Stomach (tissue), 9 donors: ENCODE measurements around the gene RTBDN. TPM values are rescaled to one million over a fixed set of nuclear protein-coding genes. Genes with fewer than 3 reads are reported as not detected.

Experiments used
- DNase-seq, 2 donors: peaks; one replicate each; pipeline versions ENCODE4 v3.0.0 to v3.0.0-alpha.2; 2013 to 2019
- H3K27ac ChIP-seq, 5 donors: fragments of 200-600 bp in 4 of 5; sonication (generic) in 4 of 5; one replicate each; pipeline ENCODE4 v1.5.1; 2013 to 2019; ENCODE audit warnings: mild to moderate bottlenecking in 1 of 5, moderate library complexity in 1 of 5
- H3K27me3 ChIP-seq, 3 donors: fragments of 200-600 bp; sonication (generic); one replicate each; pipeline ENCODE4 v1.5.1; 2017 to 2019; ENCODE audit warnings: mixed run types in 1 of 3
- H3K36me3 ChIP-seq, 4 donors: fragments of 200-600 bp; sonication (generic); 1 replicate in 3 of 4; 2 replicates in 1 of 4; pipeline ENCODE4 v1.5.1; 2016 to 2019
- H3K4me1 ChIP-seq, 4 donors: fragments of 200-600 bp; sonication (generic); one replicate each; pipeline ENCODE4 v1.5.1; 2016 to 2019
- H3K4me3 ChIP-seq, 4 donors: fragments of 200-600 bp; sonication (generic) in 3 of 4; one replicate each; pipeline ENCODE4 v1.5.1; 2016 to 2019; ENCODE audit warnings: mild to moderate bottlenecking in 1 of 4
- H3K9me3 ChIP-seq, 4 donors: fragments of 200-600 bp; sonication (generic); one replicate each; pipeline ENCODE4 v1.5.1; 2016 to 2019
- CTCF ChIP-seq, 7 experiments: fragments of 450-650 bp in 4 of 7; fragments of 200-600 bp in 3 of 7; sonication (generic) in 3 of 7; IDR thresholded peaks; one replicate each; pipeline ENCODE4 v1.5.1; 2016 to 2019; ENCODE audit warnings: antibody characterized with exemption in 7 of 7, control low read depth in 2 of 7, mild to moderate bottlenecking in 1 of 7
- POLR2A ChIP-seq, 4 donors: fragments of 450-650 bp; IDR thresholded peaks; one replicate each; pipeline ENCODE4 v1.6.1; 2016; ENCODE audit warnings: antibody characterized with exemption in 4 of 4, control low read depth in 2 of 4, mild to moderate bottlenecking in 1 of 4, moderate library complexity in 1 of 4
- POLR2AphosphoS5 ChIP-seq, 3 donors: sonication (generic); formaldehyde crosslinking; IDR thresholded peaks; one replicate each; pipeline ENCODE4 v1.6.1; 2016; ENCODE audit warnings: antibody characterized with exemption in 3 of 3
- WGBS, 5 donors: extraction: QIAGEN DNeasy Blood & Tissue Kit in 3 of 5; methylation state at CpG; one replicate each; pipeline versions ENCODE4 v1.1.5 to v1.1.7; 2013 to 2018; 5-methylcytosine and 5-hydroxymethylcytosine counted together
- intact Hi-C: fragments of 100-400 bp; cut with DNase I; formaldehyde crosslinking; loops from one replicate; pipeline ENCODE4 v1.15.1; 2023; ENCODE audit warnings: low total_unique reads
- polyA plus RNA-seq, 3 donors: library from polyadenylated mRNA; stranded (reverse); fragments of 200-250 nt; gene quantifications; one replicate each; pipeline ENCODE4 v1.2.3, GENCODE V29; 2013
- small RNA-seq, 4 donors: library from RNA; depleted of rRNA; stranded (forward); fragments of <200 nt; gene quantifications; one replicate each; pipeline ENCODE3, GENCODE V24; 2016
- total RNA-seq, 5 donors: library from RNA; depleted of rRNA; stranded (reverse); fragments of >200 nt; gene quantifications; one replicate each; pipeline versions ENCODE4 v1.1.0 to v1.2.3, GENCODE V29; 2014 to 2016
- donor health status: healthy with polysubstance abuse.
- donor health status: Bipolar disorder and iron deficiency.
- donor health status: healthy.

The RTBDN gene
- total and polyA plus RNA-seq, 8 donors, result 0.53 TPM; not detected in 7

- H3K4me1 ChIP-seq, result peaks cover 20 to 75% (median 57%) of the 10 kb centered on the region in 4 donors
Measured at GRCh38 chr19:12777217-12778016, 57.0 kb downstream of the RTBDN start.

More at GRCh38 chr19:12777217-12778016, 57.0 kb downstream of the RTBDN start:
- Histone ChIP-seq H3K27me3 (no peaks in the 10 kb centered on the region), H3K4me3 (peak overlapping the region; percentile 57 to 68 (median 66)), H3K27ac (peak overlapping the region; percentile 95 to 100 (median 96)), H3K36me3 (peaks cover 0 to 5% (median 0%) of the 10 kb centered on the region in 4 donors), H3K9me3 (no peaks in the 10 kb centered on the region)
- 5 to 8% (median 7%) methylated on average over 43 of the region's 43 CpGs for WGBS, 5 donors
- intact Hi-C loops, result no loop called here
- TF ChIP-seq POLR2A (IDR thresholded peaks at IDR 0.05) (no peak), CTCF (IDR thresholded peaks at IDR 0.05) (peak in 5 of 7 experiments; percentile 88 to 97 (median 96)), POLR2AphosphoS5 (IDR thresholded peaks at IDR 0.05) (peak in 2 of 3 donors; percentile 52 to 83)
- DNase-seq, result peak; percentile 81 to 93

Small RNAs within 50 kb of the gene (small RNA-seq; reads per million reads assigned to genes)
- gene MIR5684 (0 to 0.46 (median 0.05) reads per million in 4 donors), gene MIR6794 (0 reads per million in 4 donors)

Other genes starting within 250 kb of the RTBDN start
- gene ZNF490, start 223.8 kb downstream of the RTBDN start, total RNA-seq, result 1 to 10 TPM in 4 of 5 donors, not detected in 1; 4.1 to 7.5 (median 5.6) TPM
- gene ZNF490, start 223.8 kb downstream of the RTBDN start, polyA plus RNA-seq, result under 1 TPM in 2 of 3 donors, not detected in 1; 0.25 to 0.44 TPM
- gene ZNF791, start 223.7 kb downstream of the RTBDN start, total RNA-seq, result 10 to 100 TPM; 14.0 to 33.0 (median 25.8) TPM
- gene ZNF791, start 223.7 kb downstream of the RTBDN start, polyA plus RNA-seq, result 1 to 10 TPM; 4.7 to 7.2 (median 5.3) TPM
- gene MAN2B1, start 167.8 kb downstream of the RTBDN start, total RNA-seq, result 100 to 1,000 TPM in 4 of 5 donors, 10 to 100 TPM in 1; 41.7 to 429 (median 117) TPM
- gene MAN2B1, start 167.8 kb downstream of the RTBDN start, polyA plus RNA-seq, result 10 to 100 TPM; 20.6 to 59.0 (median 42.1) TPM
- gene WDR83, start 167.8 kb downstream of the RTBDN start, total RNA-seq, result 10 to 100 TPM in 1 of 5 donors, 1 to 10 TPM in 4; 1.4 to 12.9 (median 9.6) TPM
- gene WDR83, start 167.8 kb downstream of the RTBDN start, polyA plus RNA-seq, result 10 to 100 TPM; 20.6 to 33.4 (median 32.7) TPM
- gene DHPS, start 152.7 kb downstream of the RTBDN start, total RNA-seq, result 100 to 1,000 TPM in 2 of 5 donors, 10 to 100 TPM in 3; 51.7 to 287 (median 82.6) TPM
- gene DHPS, start 152.7 kb downstream of the RTBDN start, polyA plus RNA-seq, result 10 to 100 TPM; 65.1 to 76.0 (median 75.0) TPM
- not detected for gene GNG14, start 146.6 kb downstream of the RTBDN start, total RNA-seq
- gene GNG14, start 146.6 kb downstream of the RTBDN start, polyA plus RNA-seq, result not detected
- gene FBXW9, start 137.9 kb downstream of the RTBDN start, total RNA-seq, result 10 to 100 TPM in 1 of 5 donors, 1 to 10 TPM in 3, under 1 TPM in 1; 0.29 to 10.9 (median 2.7) TPM
- 1 to 10 TPM; 4.6 to 9.8 (median 5.8) TPM for gene FBXW9, start 137.9 kb downstream of the RTBDN start, polyA plus RNA-seq
- gene TNPO2, start 110.6 kb downstream of the RTBDN start, total RNA-seq, result 100 to 1,000 TPM in 1 of 5 donors, 10 to 100 TPM in 4; 20.6 to 143 (median 59.8) TPM
- gene TNPO2, start 110.6 kb downstream of the RTBDN start, polyA plus RNA-seq, result 10 to 100 TPM; 13.7 to 18.5 (median 17.2) TPM
- 100 to 1,000 TPM; 104 to 687 (median 176) TPM for gene TRIR, start 99.9 kb downstream of the RTBDN start, total RNA-seq
- gene TRIR, start 99.9 kb downstream of the RTBDN start, polyA plus RNA-seq, result 100 to 1,000 TPM; 341 to 367 (median 348) TPM
- 10 to 100 TPM in 3 of 5 donors, 1 to 10 TPM in 1, under 1 TPM in 1; 0.89 to 27.2 (median 15.5) TPM for gene GET3, start 97.1 kb downstream of the RTBDN start, total RNA-seq
- 10 to 100 TPM; 55.1 to 90.4 (median 75.5) TPM for gene GET3, start 97.1 kb downstream of the RTBDN start, polyA plus RNA-seq
- gene BEST2, start 82.8 kb downstream of the RTBDN start, total RNA-seq, result 100 to 1,000 TPM in 1 of 5 donors, not detected in 4; 165 TPM
- under 1 TPM in 1 of 3 donors, not detected in 2; 0.08 TPM for gene BEST2, start 82.8 kb downstream of the RTBDN start, polyA plus RNA-seq
- gene HOOK2, start 59.0 kb downstream of the RTBDN start, total RNA-seq, result 100 to 1,000 TPM in 3 of 5 donors, 10 to 100 TPM in 2; 33.0 to 797 (median 303) TPM
- 10 to 100 TPM; 30.1 to 74.1 (median 66.7) TPM for gene HOOK2, start 59.0 kb downstream of the RTBDN start, polyA plus RNA-seq
- 100 to 1,000 TPM; 178 to 625 (median 336) TPM for gene JUNB, start 43.1 kb downstream of the RTBDN start, total RNA-seq
- 100 to 1,000 TPM; 128 to 152 (median 136) TPM for gene JUNB, start 43.1 kb downstream of the RTBDN start, polyA plus RNA-seq
- gene PRDX2, start 32.8 kb downstream of the RTBDN start, total RNA-seq, result 100 to 1,000 TPM; 118 to 284 (median 129) TPM
- 100 to 1,000 TPM; 213 to 257 (median 240) TPM for gene PRDX2, start 32.8 kb downstream of the RTBDN start, polyA plus RNA-seq
- gene THSD8, start 32.5 kb downstream of the RTBDN start, total RNA-seq, result not detected
- gene THSD8, start 32.5 kb downstream of the RTBDN start, polyA plus RNA-seq, result 1 to 10 TPM; 2.9 to 8.3 (median 5.1) TPM
- 10 to 100 TPM in 2 of 5 donors, 1 to 10 TPM in 2, under 1 TPM in 1; 0.45 to 36.2 (median 6.2) TPM for gene RNASEH2A, start 28.0 kb downstream of the RTBDN start, total RNA-seq
- 10 to 100 TPM in 1 of 3 donors, 1 to 10 TPM in 2; 5.4 to 10.6 (median 6.4) TPM for gene RNASEH2A, start 28.0 kb downstream of the RTBDN start, polyA plus RNA-seq
- 10 to 100 TPM in 1 of 5 donors, 1 to 10 TPM in 3, not detected in 1; 1.3 to 33.9 (median 5.9) TPM for gene MAST1, start 3.9 kb upstream of the RTBDN start, total RNA-seq
- gene MAST1, start 3.9 kb upstream of the RTBDN start, polyA plus RNA-seq, result 1 to 10 TPM in 1 of 3 donors, under 1 TPM in 2; 0.43 to 1.1 (median 0.56) TPM
- gene DNASE2, start 46.9 kb upstream of the RTBDN start, total RNA-seq, result 10 to 100 TPM; 11.9 to 53.1 (median 30.4) TPM
- 10 to 100 TPM in 2 of 3 donors, 1 to 10 TPM in 1; 9.0 to 26.2 (median 20.3) TPM for gene DNASE2, start 46.9 kb upstream of the RTBDN start, polyA plus RNA-seq
- under 1 TPM in 1 of 5 donors, not detected in 4; 0.18 TPM for gene KLF1, start 52.6 kb upstream of the RTBDN start, total RNA-seq
- gene KLF1, start 52.6 kb upstream of the RTBDN start, polyA plus RNA-seq, result under 1 TPM in 2 of 3 donors, not detected in 1; 0.05 to 0.19 TPM
- gene GCDH, start 56.6 kb upstream of the RTBDN start, total RNA-seq, result 10 to 100 TPM in 4 of 5 donors, not detected in 1; 17.5 to 30.8 (median 23.9) TPM
- gene GCDH, start 56.6 kb upstream of the RTBDN start, polyA plus RNA-seq, result 10 to 100 TPM; 21.6 to 26.6 (median 24.0) TPM
- not detected for gene SYCE2, start 84.7 kb upstream of the RTBDN start, total RNA-seq
- under 1 TPM in 1 of 3 donors, not detected in 2; 0.23 TPM for gene SYCE2, start 84.7 kb upstream of the RTBDN start, polyA plus RNA-seq
- 100 to 1,000 TPM in 1 of 5 donors, 10 to 100 TPM in 4; 27.2 to 125 (median 51.9) TPM for gene FARSA, start 99.1 kb upstream of the RTBDN start, total RNA-seq
- gene FARSA, start 99.1 kb upstream of the RTBDN start, polyA plus RNA-seq, result 10 to 100 TPM; 34.7 to 40.3 (median 39.4) TPM
- 100 to 1,000 TPM; 337 to 947 (median 504) TPM for gene CALR, start 104.0 kb upstream of the RTBDN start, total RNA-seq
- gene CALR, start 104.0 kb upstream of the RTBDN start, polyA plus RNA-seq, result 100 to 1,000 TPM in 2 of 3 donors, 10 to 100 TPM in 1; 71.2 to 236 (median 158) TPM
- 100 to 1,000 TPM in 3 of 5 donors, 10 to 100 TPM in 2; 44.1 to 144 (median 103) TPM for gene RAD23A, start 111.3 kb upstream of the RTBDN start, total RNA-seq
- gene RAD23A, start 111.3 kb upstream of the RTBDN start, polyA plus RNA-seq, result 100 to 1,000 TPM; 101 to 141 (median 106) TPM
- 10 to 100 TPM in 4 of 5 donors, 1 to 10 TPM in 1; 1.8 to 93.3 (median 25.9) TPM for gene GADD45GIP1, start 122.6 kb upstream of the RTBDN start, total RNA-seq
- 10 to 100 TPM; 59.0 to 75.4 (median 61.8) TPM for gene GADD45GIP1, start 122.6 kb upstream of the RTBDN start, polyA plus RNA-seq
- under 1 TPM in 1 of 5 donors, not detected in 4; 0.58 TPM for gene DAND5, start 135.0 kb upstream of the RTBDN start, total RNA-seq
- under 1 TPM in 2 of 3 donors, not detected in 1; 0.12 to 0.13 TPM for gene DAND5, start 135.0 kb upstream of the RTBDN start, polyA plus RNA-seq
- gene NFIX, start 160.9 kb upstream of the RTBDN start, total RNA-seq, result 100 to 1,000 TPM in 1 of 5 donors, 10 to 100 TPM in 4; 14.0 to 183 (median 63.3) TPM
- gene NFIX, start 160.9 kb upstream of the RTBDN start, polyA plus RNA-seq, result 10 to 100 TPM; 11.5 to 45.0 (median 30.2) TPM